T1000 (cell line): ENCODE results near the gene LAPTM5.

Experiments used
- DNase-seq: peaks from one replicate; lab custom pipeline; 2025; ENCODE audit warnings: mixed read lengths; lab: John Stamatoyannopoulos, UW

Gene LAPTM5

GRCh38 chr1:30755334-30755733 lies 2.2 kb downstream of the LAPTM5 start:
- DNase-seq = no peak

- DNase-seq = no peak
These were observed 2.8 kb downstream of the LAPTM5 start for GRCh38 chr1:30754684-30755171.

GRCh38 chr1:30753660-30754123 lies 3.9 kb downstream of the LAPTM5 start:
- DNase-seq = no peak

GRCh38 chr1:30753118-30753517 lies 4.5 kb downstream of the LAPTM5 start:
- DNase-seq = no peak

- no peak for DNase-seq
These were observed 5.0 kb downstream of the LAPTM5 start for GRCh38 chr1:30752651-30752908.

GRCh38 chr1:30751830-30752650 lies 5.5 kb downstream of the LAPTM5 start:
- no peak for DNase-seq

- DNase-seq = no peak
These were observed 6.8 kb downstream of the LAPTM5 start for GRCh38 chr1:30750731-30751291.

- DNase-seq = no peak
These were observed 7.6 kb downstream of the LAPTM5 start for GRCh38 chr1:30749691-30750583.

- DNase-seq = no peak
These were observed 8.7 kb downstream of the LAPTM5 start for GRCh38 chr1:30748699-30749401.

GRCh38 chr1:30748098-30748698 lies 9.4 kb downstream of the LAPTM5 start:
- no peak for DNase-seq

GRCh38 chr1:30747033-30748008 lies 10.3 kb downstream of the LAPTM5 start:
- DNase-seq = no peak

GRCh38 chr1:30746212-30747032 lies 11.2 kb downstream of the LAPTM5 start:
- no peak for DNase-seq

GRCh38 chr1:30745834-30746208 lies 11.8 kb downstream of the LAPTM5 start:
- no peak for DNase-seq

GRCh38 chr1:30745156-30745833 lies 12.3 kb downstream of the LAPTM5 start:
- DNase-seq = no peak

GRCh38 chr1:30744060-30744756 lies 13.4 kb downstream of the LAPTM5 start:
- DNase-seq = no peak

- DNase-seq = no peak
These were observed 14.0 kb downstream of the LAPTM5 start for GRCh38 chr1:30743584-30744059.

GRCh38 chr1:30742963-30743559 lies 14.5 kb downstream of the LAPTM5 start:
- DNase-seq = no peak
